ENCODE measurements around the gene SLFN12L.
"Not testable (repeated sequence)": the region's sequence is repeated elsewhere in the genome, so short reads cannot be mapped to it uniquely, and the experiment has no call there.

Gene SLFN12L

GRCh38 chr17:35539659-35540026, 2.2 kb upstream of the SLFN12L start:
- no peak for DNase-seq (ENCODE audit: extremely low spot score)
- TF ChIP-seq FOXM1 (IDR thresholded peaks at IDR 0.05; ENCODE audit: borderline replicate concordance) (no peak), LEF1 (IDR thresholded peaks at IDR 0.05; ENCODE audit: borderline replicate concordance) (no peak), SP1 (IDR thresholded peaks at IDR 0.05) (no peak), SUZ12 (IDR thresholded peaks at IDR 0.05) (no peak), BHLHE40 (IDR thresholded peaks at IDR 0.05; ENCODE audit: borderline replicate concordance) (no peak), ARNT (IDR thresholded peaks at IDR 0.05) (no peak), TARDBP (IDR thresholded peaks at IDR 0.05) (no peak), ZNF384 (IDR thresholded peaks at IDR 0.05) (no peak)
- ChIA-PET CTCF (interaction anchor here (0.6 to 2.7 kb wide), 11 partner anchors 12 to 374 kb away, joined by 3 to 14 read pairs (median 5); no protein-coding TSS in a partner anchor), POLR2A (interaction anchor here (1.0 kb wide), 1 partner anchor 39 kb away, joined by 4 read pairs; the partner anchor contains the start of gene PEX12)

GRCh38 chr17:35536664-35537171, 760 bp downstream of the SLFN12L start:
- CTCF ChIA-PET, result interaction anchor here (1.5 kb wide), 1 partner anchor 225 kb away, joined by 5 read pairs; no protein-coding TSS in a partner anchor
- no peak for DNase-seq (ENCODE audit: extremely low spot score)
- POLR2A ChIA-PET, result interaction anchor here (0.7 to 2.1 kb wide), 3 partner anchors 43 to 294 kb away, joined by 3 to 7 read pairs (median 3); partner anchors contain the start of genes SLFN11 and SLFN5
- TF ChIP-seq PKNOX1 (IDR thresholded peaks at IDR 0.05) (no peak), CTBP1 (IDR thresholded peaks at IDR 0.05; ENCODE audit: borderline replicate concordance) (no peak), L3MBTL2 (conservative IDR thresholded peaks at IDR 0.05) (no peak), TARDBP (IDR thresholded peaks at IDR 0.05) (no peak), ZNF384 (IDR thresholded peaks at IDR 0.05) (no peak), FOXK2 (IDR thresholded peaks at IDR 0.05) (no peak), ELF4 (IDR thresholded peaks at IDR 0.05) (no peak)

GRCh38 chr17:35535406-35535805, 2.1 kb downstream of the SLFN12L start:
- DNase-seq (ENCODE audit: extremely low spot score), result not testable (repeated sequence)
- POLR2A ChIA-PET, result interaction anchor here (2.5 kb wide), 1 partner anchor 162 kb away, joined by 8 read pairs; the partner anchor contains the start of gene SLFN11
- CTCF ChIA-PET, result interaction anchor here (0.6 to 2.8 kb wide), 2 partner anchors 160 to 223 kb away, joined by 4 to 15 read pairs; no protein-coding TSS in a partner anchor

GRCh38 chr17:35534576-35535093, 2.8 kb downstream of the SLFN12L start:
- ChIA-PET POLR2A (interaction anchor here (2.5 kb wide), 1 partner anchor 161 kb away, joined by 8 read pairs; the partner anchor contains the start of gene SLFN11), CTCF (interaction anchor here (0.6 to 2.8 kb wide), 3 partner anchors 222 to 555 kb away, joined by 3 to 15 read pairs (median 4); partner anchors contain the start of gene LIG3)
- no peak for DNase-seq (ENCODE audit: extremely low spot score)
- TF ChIP-seq FOXM1 (IDR thresholded peaks at IDR 0.05; ENCODE audit: borderline replicate concordance), result no peak
- TF ChIP-seq SUZ12 (IDR thresholded peaks at IDR 0.05), result no peak
- no peak for TF ChIP-seq ZNF384 (IDR thresholded peaks at IDR 0.05)
- no peak for TF ChIP-seq ELF4 (IDR thresholded peaks at IDR 0.05)
- TF ChIP-seq PKNOX1 (IDR thresholded peaks at IDR 0.05), result no peak
- TF ChIP-seq FOXK2 (IDR thresholded peaks at IDR 0.05), result no peak
- no peak for TF ChIP-seq L3MBTL2 (conservative IDR thresholded peaks at IDR 0.05)
- TF ChIP-seq HDGF (IDR thresholded peaks at IDR 0.05; ENCODE audit: borderline replicate concordance), result no peak
- no peak for TF ChIP-seq CTBP1 (IDR thresholded peaks at IDR 0.05; ENCODE audit: borderline replicate concordance)
- TF ChIP-seq SP1 (IDR thresholded peaks at IDR 0.05), result no peak
- no peak for TF ChIP-seq LEF1 (IDR thresholded peaks at IDR 0.05; ENCODE audit: borderline replicate concordance)
- no peak for TF ChIP-seq ARNT (IDR thresholded peaks at IDR 0.05)
- no peak for TF ChIP-seq BHLHE40 (IDR thresholded peaks at IDR 0.05; ENCODE audit: borderline replicate concordance)
- no peak for TF ChIP-seq FOXA1 (IDR thresholded peaks at IDR 0.05)
- TF ChIP-seq TARDBP (IDR thresholded peaks at IDR 0.05), result no peak

- CTCF ChIA-PET, result no interaction called here
- POLR2A ChIA-PET, result no interaction called here
- TF ChIP-seq NFRKB (IDR thresholded peaks at IDR 0.05), result no peak
- no peak for TF ChIP-seq HDGF (IDR thresholded peaks at IDR 0.05; ENCODE audit: borderline replicate concordance)
- TF ChIP-seq PKNOX1 (IDR thresholded peaks at IDR 0.05), result no peak
- no peak for TF ChIP-seq CTBP1 (IDR thresholded peaks at IDR 0.05; ENCODE audit: borderline replicate concordance)
- TF ChIP-seq ELF4 (IDR thresholded peaks at IDR 0.05), result no peak
- TF ChIP-seq ARNT (IDR thresholded peaks at IDR 0.05), result no peak
- TF ChIP-seq SP1 (IDR thresholded peaks at IDR 0.05), result no peak
- DNase-seq (ENCODE audit: extremely low spot score), result no peak
Observed at GRCh38 chr17:35531160-35531559, 6.3 kb downstream of the SLFN12L start.

GRCh38 chr17:35529866-35530265, 7.6 kb downstream of the SLFN12L start:
- CTCF ChIA-PET, result no interaction called here

GRCh38 chr17:35529326-35529725, 8.2 kb downstream of the SLFN12L start:
- POLR2A ChIA-PET; CTCF ChIA-PET; DNase-seq (ENCODE audit: extremely low spot score): not testable (repeated sequence)

More at GRCh38 chr17:35529866-35530265, 7.6 kb downstream of the SLFN12L start:
- POLR2A ChIA-PET, result no interaction called here
- DNase-seq (ENCODE audit: extremely low spot score), result no peak
- TF ChIP-seq FOXM1 (IDR thresholded peaks at IDR 0.05; ENCODE audit: borderline replicate concordance), result no peak
- no peak for TF ChIP-seq NFRKB (IDR thresholded peaks at IDR 0.05)
- no peak for TF ChIP-seq SUZ12 (IDR thresholded peaks at IDR 0.05)
- no peak for TF ChIP-seq TARDBP (IDR thresholded peaks at IDR 0.05)
- TF ChIP-seq CTBP1 (IDR thresholded peaks at IDR 0.05; ENCODE audit: borderline replicate concordance), result no peak
- TF ChIP-seq SP1 (IDR thresholded peaks at IDR 0.05), result no peak
- no peak for TF ChIP-seq ELF4 (IDR thresholded peaks at IDR 0.05)
- no peak for TF ChIP-seq PKNOX1 (IDR thresholded peaks at IDR 0.05)
- TF ChIP-seq FOXK2 (IDR thresholded peaks at IDR 0.05), result no peak
- TF ChIP-seq HDGF (IDR thresholded peaks at IDR 0.05; ENCODE audit: borderline replicate concordance), result no peak
- TF ChIP-seq LEF1 (IDR thresholded peaks at IDR 0.05; ENCODE audit: borderline replicate concordance), result no peak
- TF ChIP-seq FOXA1 (IDR thresholded peaks at IDR 0.05), result no peak
